CD4-positive, alpha-beta memory T cell (primary cell): ENCODE measurements around the gene BEND4. TPM values are rescaled to one million over a fixed set of nuclear protein-coding genes. Genes with fewer than 3 reads are reported as not detected.
"Not testable (repeated sequence)": the region's sequence is repeated elsewhere in the genome, so short reads cannot be mapped to it uniquely, and the experiment has no call there.

Source experiments
- CTCF ChIA-PET: fragments of 350-600 bp; sonication (Branson Sonifier 250); formaldehyde crosslinking; loops from one replicate; lab custom pipeline; 2021; ENCODE audit warnings: inconsistent platforms; ENCODE audit not compliant: partially characterized antibody; lab: Charles Lee
- POLR2A ChIA-PET: fragments of 350-600 bp; sonication (Branson Sonifier 250); formaldehyde crosslinking; loops from one replicate; lab custom pipeline; 2021; ENCODE audit not compliant: partially characterized antibody; lab: Charles Lee
- DNase-seq, 5 donors: peaks; one replicate each; pipeline versions ENCODE4 v3.0.0 to v3.0.0-alpha.2; 2020 to 2022; ENCODE audit warnings: mixed read lengths in 1 of 5
- H3K27ac ChIP-seq: one replicate; pipeline ENCODE4 v1.7.0; 2013; ENCODE audit warnings: low read depth, low read length
- H3K27me3 ChIP-seq: 2 replicates; pipeline ENCODE4 v1.7.0; 2013; ENCODE audit warnings: mild to moderate bottlenecking, low read length, moderate library complexity; ENCODE audit not compliant: insufficient read depth
- H3K36me3 ChIP-seq: 2 replicates; pipeline ENCODE4 v1.7.0; 2013; ENCODE audit warnings: mild to moderate bottlenecking, low read length, moderate library complexity; ENCODE audit not compliant: insufficient read depth
- H3K4me1 ChIP-seq: 2 replicates; pipeline ENCODE4 v1.7.0; 2013; ENCODE audit warnings: mild to moderate bottlenecking, low read length, moderate library complexity; ENCODE audit not compliant: insufficient read depth
- H3K4me3 ChIP-seq, 2 donors: one replicate each; pipeline ENCODE4 v1.7.0; 2013; ENCODE audit warnings: low read length in 2 of 2, mild to moderate bottlenecking in 1 of 2
- H3K9me3 ChIP-seq, 2 donors: one replicate each; pipeline ENCODE4 v1.7.0; 2013; ENCODE audit warnings: low read length in 2 of 2, control low read depth in 1 of 2; ENCODE audit not compliant: control insufficient read depth in 1 of 2
- H3K27ac Mint-ChIP-seq, 7 donors: one replicate each; pipeline ENCODE4 v1.8.0; 2020 to 2021; ENCODE audit warnings: mixed read lengths in 7 of 7, mild to moderate bottlenecking in 6 of 7, inconsistent platforms in 3 of 7, moderate library complexity in 3 of 7
- H3K27me3 Mint-ChIP-seq, 2 donors: one replicate each; pipeline ENCODE4 v1.8.0; 2020 to 2021; ENCODE audit warnings: mixed read lengths in 2 of 2
- H3K36me3 Mint-ChIP-seq, 2 donors: one replicate each; pipeline ENCODE4 v1.8.0; 2020 to 2021; ENCODE audit warnings: mixed read lengths in 2 of 2, inconsistent platforms in 1 of 2, mild to moderate bottlenecking in 1 of 2
- H3K4me1 Mint-ChIP-seq, 4 donors: one replicate each; pipeline ENCODE4 v1.8.0; 2020 to 2021; ENCODE audit warnings: mixed read lengths in 4 of 4, mild to moderate bottlenecking in 1 of 4
- H3K4me3 Mint-ChIP-seq, 8 donors: one replicate each; pipeline ENCODE4 v1.8.0; 2020 to 2021; ENCODE audit warnings: mixed read lengths in 8 of 8, mild to moderate bottlenecking in 7 of 8, moderate library complexity in 6 of 8, inconsistent platforms in 3 of 8
- H3K9me3 Mint-ChIP-seq, 8 donors: one replicate each; pipeline ENCODE4 v1.8.0; 2020 to 2021; ENCODE audit warnings: mixed read lengths in 8 of 8, mild to moderate bottlenecking in 5 of 8, inconsistent platforms in 3 of 8, moderate library complexity in 1 of 8
- intact Hi-C: fragments of 100-400 bp; cut with micrococcal nuclease; formaldehyde crosslinking; loops from one replicate; pipeline ENCODE4 v1.15.1; 2023
- polyA plus RNA-seq, 2 donors: library from polyadenylated mRNA; unstranded; fragments of 300-500 nt; fragmentation: Illumina TruSeq; gene quantifications; one replicate each; pipeline ENCODE4 v1.2.3, GENCODE V29; 2021
- total RNA-seq, 2 experiments: library from RNA; stranded (reverse); gene quantifications; one replicate each; pipeline ENCODE4 v1.2.3, GENCODE V29; 2021

BEND4 gene
- total RNA-seq = under 1 TPM; 0.08 to 0.23 TPM
- polyA plus RNA-seq = under 1 TPM in 1 of 2 donors, not detected in 1; 0.28 TPM

DNA sequence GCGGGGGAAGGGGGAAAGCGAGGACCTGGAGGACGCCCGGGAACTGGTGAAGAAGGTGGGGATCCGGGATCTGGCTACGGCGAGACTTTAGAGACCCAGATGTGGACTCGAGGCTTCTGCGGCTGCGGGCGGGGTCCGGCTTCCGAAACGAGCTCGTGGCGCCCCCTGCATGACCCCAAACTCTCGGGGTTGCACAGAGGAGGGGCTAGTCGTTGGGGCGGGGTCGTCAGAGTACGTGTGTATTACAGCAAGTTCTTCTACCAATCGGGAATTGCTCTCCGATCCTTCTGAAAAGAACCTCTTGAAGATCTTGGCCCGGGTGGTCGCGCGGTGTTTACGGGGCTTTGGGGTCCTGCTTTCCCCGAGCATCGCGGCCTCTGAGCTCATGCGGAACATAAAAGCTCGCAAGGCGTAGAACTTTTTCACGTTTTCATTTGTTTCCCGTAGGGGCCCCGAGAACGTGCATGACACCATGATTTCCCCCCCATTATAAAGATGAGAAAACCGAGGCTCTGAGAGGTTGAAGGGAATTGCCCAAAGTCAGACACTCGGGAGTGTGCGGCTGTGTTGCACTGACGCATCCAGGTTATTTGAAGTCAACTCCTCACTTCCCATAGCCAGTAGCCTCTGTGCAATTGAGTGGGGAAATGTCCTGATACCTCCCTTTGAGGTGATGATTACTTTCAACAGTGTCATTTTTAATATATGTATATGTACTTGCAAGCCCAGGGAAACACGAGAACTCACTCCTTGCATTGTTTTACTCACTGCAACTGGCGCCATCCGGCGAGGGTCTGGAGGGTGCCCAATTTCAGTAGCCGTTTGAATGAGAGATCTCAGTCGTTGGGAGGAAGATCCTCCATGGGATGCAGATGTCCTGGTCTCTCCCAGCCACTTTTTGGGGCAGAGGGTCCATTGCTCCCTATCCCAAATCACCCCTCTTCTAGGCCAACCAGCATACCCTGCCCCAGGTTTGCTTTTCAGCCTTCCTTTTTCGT lies at the start of gene BEND4:
BEND4 (minus strand) TSS at position 149 of the 998 bp plus-strand sequence. CDS start 512 bp downstream, outside the sequence.
- no peaks in the 10 kb centered on the region for H3K9me3 ChIP-seq
- Mint-ChIP-seq H3K9me3 (peaks cover 0 to 6% (median 0%) of the 10 kb centered on the region in 8 donors), H3K4me3 (peak within 1 kb of the TSS; percentile 64 to 81 (median 68)), H3K4me1 (peaks cover 7 to 31% (median 22%) of the 10 kb centered on the region in 4 donors), H3K36me3 (no peaks in the 10 kb centered on the region), H3K27ac (peak within 1 kb of the TSS in 1 of 7 donors; percentile 43), H3K27me3 (peaks cover 38 to 41% of the 10 kb centered on the region in 2 donors)
- no peak for DNase-seq
- peaks cover 13% of the 10 kb centered on the region for H3K4me1 ChIP-seq
- H3K27me3 ChIP-seq = peaks cover 24% of the 10 kb centered on the region
- CTCF ChIA-PET = no interaction called here
- POLR2A ChIA-PET = no interaction called here
- no peak within 1 kb of the TSS for H3K27ac ChIP-seq
- no peaks in the 10 kb centered on the region for H3K36me3 ChIP-seq
- intact Hi-C loops = no loop called here
- H3K4me3 ChIP-seq = no peak within 1 kb of the TSS

DNA sequence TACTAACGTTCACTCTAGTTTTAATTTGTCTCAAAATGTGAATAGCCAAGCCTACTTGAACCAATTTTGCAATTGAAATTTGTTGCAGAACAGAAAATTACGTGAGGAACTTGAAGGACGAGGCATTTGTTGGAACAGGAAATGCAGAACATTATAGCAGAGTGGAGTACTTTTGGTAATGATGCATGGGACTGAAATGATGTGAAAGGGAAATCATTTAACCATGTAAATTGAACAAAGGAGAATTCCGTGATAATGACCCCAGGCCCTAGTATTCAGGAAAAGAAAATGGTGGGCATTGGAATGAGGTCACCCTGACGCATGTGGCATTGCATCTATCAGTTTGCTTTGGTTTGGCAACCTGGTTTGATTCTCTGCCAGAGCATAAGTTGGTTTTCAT lies 44.9 kb upstream of the BEND4 start:
- H3K27ac Mint-ChIP-seq = no peak overlapping the region
- no peaks in the 10 kb centered on the region for H3K4me1 ChIP-seq
- no peaks in the 10 kb centered on the region for H3K9me3 ChIP-seq
- H3K4me3 Mint-ChIP-seq = no peak overlapping the region
- no peaks in the 10 kb centered on the region for H3K27me3 ChIP-seq
- intact Hi-C loops = no loop called here
- no peak overlapping the region for H3K4me3 ChIP-seq
- ChIA-PET CTCF (no interaction called here), POLR2A (no interaction called here)
- no peaks in the 10 kb centered on the region for H3K4me1 Mint-ChIP-seq
- no peak for DNase-seq
- H3K9me3 Mint-ChIP-seq = peaks cover 0 to 3% (median under 1%) of the 10 kb centered on the region in 8 donors
- H3K36me3 ChIP-seq = no peaks in the 10 kb centered on the region
- H3K36me3 Mint-ChIP-seq = no peaks in the 10 kb centered on the region
- no peak overlapping the region for H3K27ac ChIP-seq
- H3K27me3 Mint-ChIP-seq = peaks cover 0 to 2% of the 10 kb centered on the region in 2 donors

DNA sequence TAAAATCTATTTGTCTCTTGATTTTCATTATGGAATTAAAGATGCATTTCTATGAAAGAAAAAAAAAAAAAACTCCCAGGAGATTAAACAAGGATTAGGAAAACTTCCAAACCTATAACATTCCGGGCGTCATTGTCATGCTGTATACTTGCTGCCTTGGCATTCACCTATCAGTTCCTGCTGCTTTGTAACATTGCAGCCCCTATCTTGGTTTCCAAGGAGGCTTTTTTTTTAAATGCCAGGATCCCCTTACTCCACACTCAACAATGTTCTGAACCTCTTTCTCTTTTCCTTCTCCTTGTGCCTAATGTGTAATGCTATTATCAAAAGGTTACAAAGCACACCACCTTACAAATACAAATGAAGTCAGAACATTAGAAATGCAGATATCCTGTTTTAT lies 20.5 kb upstream of the BEND4 start:
- no peaks in the 10 kb centered on the region for H3K4me1 Mint-ChIP-seq
- H3K36me3 ChIP-seq = no peaks in the 10 kb centered on the region
- DNase-seq = no peak
- H3K27ac ChIP-seq = no peak overlapping the region
- intact Hi-C loops = no loop called here
- POLR2A ChIA-PET = no interaction called here
- no peaks in the 10 kb centered on the region for H3K36me3 Mint-ChIP-seq
- H3K4me3 ChIP-seq = no peak overlapping the region
- no peak overlapping the region for H3K4me3 Mint-ChIP-seq
- no peaks in the 10 kb centered on the region for H3K27me3 ChIP-seq
- peaks cover 0 to 5% of the 10 kb centered on the region in 2 donors for H3K27me3 Mint-ChIP-seq
- no peak overlapping the region for H3K27ac Mint-ChIP-seq
- no peaks in the 10 kb centered on the region for H3K9me3 ChIP-seq
- H3K9me3 Mint-ChIP-seq = peaks cover 0 to 5% (median 0%) of the 10 kb centered on the region in 8 donors
- H3K4me1 ChIP-seq = no peaks in the 10 kb centered on the region
- CTCF ChIA-PET = no interaction called here

DNA sequence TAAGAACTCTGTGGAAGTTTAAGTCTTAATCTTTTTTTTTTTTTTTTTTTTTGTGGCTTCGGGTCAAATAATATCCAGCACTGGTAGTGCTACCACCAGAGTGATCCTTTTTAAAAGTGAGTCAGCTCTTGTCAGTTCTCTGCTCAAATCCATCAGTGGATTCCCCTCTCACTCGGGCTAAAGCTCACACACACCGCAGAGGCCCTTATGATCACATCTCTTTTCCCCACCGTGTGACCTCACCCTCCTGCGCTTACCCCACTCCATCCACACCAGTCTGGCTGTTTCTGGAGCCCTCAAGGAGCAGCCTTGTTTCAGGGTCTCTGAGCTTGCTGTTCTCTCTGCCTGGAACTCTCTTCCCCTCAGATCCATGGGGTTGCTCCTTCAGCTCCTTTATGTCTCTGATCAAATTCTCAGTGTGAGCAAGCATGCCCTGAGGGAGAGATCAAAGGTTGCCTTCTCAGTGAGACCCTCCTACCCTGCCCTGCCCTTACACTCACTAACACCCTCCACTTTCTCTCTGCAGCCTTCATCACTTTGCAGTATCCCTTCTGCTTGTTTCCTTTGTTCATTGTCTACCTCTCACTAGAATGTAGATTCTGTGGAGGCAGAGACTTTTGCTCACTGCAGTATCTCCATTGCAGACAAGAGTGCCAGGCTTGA lies 19.8 kb upstream of the BEND4 start:
- Mint-ChIP-seq H3K4me3 (no peak overlapping the region), H3K36me3 (no peaks in the 10 kb centered on the region), H3K27me3 (peaks cover 0 to 5% of the 10 kb centered on the region in 2 donors), H3K4me1 (no peaks in the 10 kb centered on the region), H3K9me3 (peaks cover 0 to 3% (median 0%) of the 10 kb centered on the region in 8 donors), H3K27ac (no peak overlapping the region)
- Histone ChIP-seq H3K9me3 (no peaks in the 10 kb centered on the region), H3K27ac (no peak overlapping the region), H3K4me3 (no peak overlapping the region), H3K36me3 (no peaks in the 10 kb centered on the region), H3K4me1 (no peaks in the 10 kb centered on the region), H3K27me3 (no peaks in the 10 kb centered on the region)
- intact Hi-C loops = no loop called here
- ChIA-PET CTCF (no interaction called here), POLR2A (no interaction called here)
- no peak for DNase-seq

DNA sequence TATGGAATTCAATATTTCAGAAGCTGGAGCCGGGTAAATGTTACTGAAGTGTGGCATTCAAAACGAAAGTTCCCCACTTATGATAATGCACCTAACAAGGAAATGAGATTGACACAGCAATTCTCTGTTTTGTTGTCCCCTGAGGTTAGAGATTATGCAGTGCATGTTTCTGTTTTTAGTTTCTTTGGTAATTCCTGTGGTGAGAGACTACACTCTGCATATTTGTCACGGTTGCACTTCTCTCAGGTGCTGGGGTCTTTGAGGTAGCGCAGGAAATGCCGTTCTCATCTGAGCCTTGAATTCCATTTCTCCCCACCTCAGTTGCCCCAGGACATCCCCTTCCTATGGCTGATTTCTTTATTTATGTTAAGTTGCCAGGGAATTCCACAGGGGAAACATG lies 15.3 kb upstream of the BEND4 start:
- H3K36me3 ChIP-seq = no peaks in the 10 kb centered on the region
- ChIA-PET CTCF (no interaction called here), POLR2A (no interaction called here)
- H3K27me3 ChIP-seq = no peaks in the 10 kb centered on the region
- no peaks in the 10 kb centered on the region for H3K9me3 ChIP-seq
- intact Hi-C loops = no loop called here
- no peak for DNase-seq
- H3K4me3 ChIP-seq = no peak overlapping the region
- no peak overlapping the region for H3K27ac ChIP-seq
- no peak overlapping the region for H3K27ac Mint-ChIP-seq
- peaks cover 1 to 5% of the 10 kb centered on the region in 2 donors for H3K27me3 Mint-ChIP-seq
- no peaks in the 10 kb centered on the region for H3K4me1 ChIP-seq
- no peaks in the 10 kb centered on the region for H3K36me3 Mint-ChIP-seq
- no peaks in the 10 kb centered on the region for H3K4me1 Mint-ChIP-seq
- H3K4me3 Mint-ChIP-seq = no peak overlapping the region
- H3K9me3 Mint-ChIP-seq = peaks cover 0 to 4% (median 0%) of the 10 kb centered on the region in 8 donors

DNA sequence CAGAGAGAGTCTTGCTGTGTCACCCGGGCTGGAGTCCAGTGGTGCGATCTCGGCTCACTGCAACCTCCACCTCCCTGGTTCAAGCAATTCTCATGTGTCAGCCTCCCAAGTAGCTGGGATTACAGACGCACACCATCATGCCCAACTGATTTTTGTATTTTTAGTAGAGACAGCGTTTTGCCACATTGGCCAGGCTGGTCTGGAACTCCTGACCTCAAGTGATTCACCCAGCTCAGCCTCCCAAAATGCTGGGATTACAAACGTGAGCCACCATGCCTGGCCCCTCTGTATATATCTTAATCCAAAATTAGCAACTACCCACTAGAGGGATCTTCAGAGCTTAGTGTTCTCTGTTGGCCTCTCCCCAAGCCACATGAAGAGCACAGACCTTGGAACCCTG lies 13.7 kb upstream of the BEND4 start:
- H3K4me3 ChIP-seq, POLR2A ChIA-PET, H3K9me3 Mint-ChIP-seq, H3K36me3 ChIP-seq, H3K27ac Mint-ChIP-seq, H3K4me1 Mint-ChIP-seq, H3K27ac ChIP-seq, intact Hi-C loops, H3K4me1 ChIP-seq, H3K27me3 Mint-ChIP-seq, H3K27me3 ChIP-seq, CTCF ChIA-PET, H3K4me3 Mint-ChIP-seq, H3K9me3 ChIP-seq, H3K36me3 Mint-ChIP-seq, DNase-seq: not testable (repeated sequence)

DNA sequence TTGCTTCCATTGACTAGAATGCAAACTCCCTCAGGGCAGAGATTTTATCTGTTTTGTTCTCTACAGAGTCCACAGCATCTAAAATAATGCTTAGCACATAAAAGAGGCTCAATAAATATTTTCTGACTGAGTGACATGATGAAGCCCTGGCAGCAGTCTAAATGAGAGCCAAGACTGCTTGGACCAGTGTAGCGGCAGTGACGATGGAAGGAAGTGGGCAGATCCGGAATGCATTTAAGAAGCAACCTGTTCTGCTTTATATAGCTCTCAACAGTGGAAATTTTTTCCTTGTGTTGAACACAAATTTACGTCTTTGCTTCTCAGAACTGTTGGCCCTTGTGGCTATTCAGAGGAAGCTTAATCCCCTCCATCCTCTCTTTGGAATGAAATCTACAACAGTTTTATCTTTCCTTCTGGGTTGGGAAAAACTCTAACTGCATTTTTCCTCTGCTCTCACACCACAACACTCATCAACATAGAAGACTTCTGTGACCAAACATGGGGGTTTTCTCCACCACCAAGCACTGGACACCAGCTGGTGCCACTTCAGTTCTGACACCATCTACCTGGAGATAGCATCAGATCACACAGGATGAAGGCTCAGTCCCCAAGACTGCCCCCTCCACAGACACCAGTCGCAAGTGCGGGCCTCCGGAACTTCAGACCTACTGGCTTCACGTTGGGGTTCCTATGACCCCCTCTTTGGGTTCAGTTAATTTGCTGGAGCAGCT lies 7.0 kb upstream of the BEND4 start:
- no peaks in the 10 kb centered on the region for H3K9me3 ChIP-seq
- Mint-ChIP-seq H3K27me3 (peaks cover 7 to 12% of the 10 kb centered on the region in 2 donors), H3K36me3 (no peaks in the 10 kb centered on the region), H3K4me1 (no peaks in the 10 kb centered on the region), H3K27ac (no peak overlapping the region), H3K9me3 (peaks cover 0 to 5% (median 0%) of the 10 kb centered on the region in 8 donors), H3K4me3 (no peak overlapping the region)
- no peaks in the 10 kb centered on the region for H3K27me3 ChIP-seq
- ChIA-PET POLR2A (interaction anchor here (0.6 kb wide), 1 partner anchor 373 kb away, joined by 3 read pairs; no protein-coding TSS in a partner anchor), CTCF (no interaction called here)
- no peaks in the 10 kb centered on the region for H3K4me1 ChIP-seq
- no peaks in the 10 kb centered on the region for H3K36me3 ChIP-seq
- intact Hi-C loops = no loop called here
- H3K4me3 ChIP-seq = no peak overlapping the region
- DNase-seq = no peak
- H3K27ac ChIP-seq = no peak overlapping the region
